Progenitor cell of endocrine pancreas (in vitro differentiated cells): ENCODE results near the gene PGAP1. TPM values are rescaled to one million over a fixed set of nuclear protein-coding genes. Genes with fewer than 3 reads are reported as not detected.

Experiments used
- DNase-seq: peaks from one replicate; pipeline ENCODE4 v3.0.0; 2021; ENCODE audit warnings: low spot score; ENCODE audit not compliant: unreplicated experiment
- H3K27ac Mint-ChIP-seq: 2 replicates; pipeline ENCODE4 v1.8.0; 2021; ENCODE audit warnings: mild to moderate bottlenecking, moderate library complexity, mixed read lengths
- H3K27me3 Mint-ChIP-seq: 2 replicates; pipeline ENCODE4 v1.8.0; 2021; ENCODE audit warnings: mixed read lengths
- H3K36me3 Mint-ChIP-seq: 2 replicates; pipeline ENCODE4 v1.8.0; 2022; ENCODE audit warnings: mixed read lengths; ENCODE audit not compliant: insufficient read depth
- H3K4me1 Mint-ChIP-seq: 2 replicates; pipeline ENCODE4 v1.8.0; 2021; ENCODE audit warnings: low read depth, mixed read lengths
- H3K4me3 Mint-ChIP-seq: 2 replicates; pipeline ENCODE4 v1.8.0; 2021; ENCODE audit warnings: low read depth, mild to moderate bottlenecking, moderate library complexity, mixed read lengths
- H3K9me3 Mint-ChIP-seq: 2 replicates; pipeline ENCODE4 v1.8.0; 2021; ENCODE audit warnings: low read depth, mixed read lengths
- CTCF ChIP-seq: fragments of 200-600 bp; sonication (generic); IDR thresholded peaks from one replicate; pipeline ENCODE4 v1.5.0; 2021; ENCODE audit warnings: antibody characterized with exemption, mild to moderate bottlenecking; ENCODE audit not compliant: unreplicated experiment
- total RNA-seq: library from RNA; stranded (reverse); gene quantifications from 2 replicates; pipeline ENCODE4 v1.2.1, GENCODE V29; 2021

Gene PGAP1
- total RNA-seq, 1 donor from 2014 or later: 54.8 TPM

GRCh38 chr2:196899976-196900375, 26.5 kb downstream of the PGAP1 start:
- DNase-seq: no peak
- Mint-ChIP-seq H3K4me1 (peaks cover 1% of the 10 kb centered on the region), H3K36me3 (peaks cover 22% of the 10 kb centered on the region), H3K4me3 (no peak overlapping the region), H3K27me3 (no peaks in the 10 kb centered on the region), H3K27ac (peak overlapping the region; percentile 64), H3K9me3 (no peaks in the 10 kb centered on the region)
- TF ChIP-seq CTCF: no peak

DNA sequence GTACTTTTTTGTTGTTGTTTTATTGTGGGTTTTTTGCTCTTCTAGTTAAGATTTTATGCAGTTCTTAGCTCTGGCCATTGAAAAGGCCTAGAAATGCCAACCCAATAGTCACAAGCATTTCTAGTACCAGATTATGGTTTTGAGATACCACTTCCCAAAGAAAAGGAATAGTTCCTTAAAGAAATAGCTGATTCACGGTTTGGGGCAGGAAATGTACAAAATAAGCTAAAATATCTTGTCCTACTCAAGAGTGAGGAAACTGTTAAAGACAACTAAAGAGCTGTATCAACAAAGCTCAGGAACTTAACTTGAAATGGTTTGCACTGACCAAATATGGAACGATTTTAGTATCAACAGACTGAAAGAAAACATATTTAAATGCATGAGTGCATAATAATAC, 35.4 kb downstream of the PGAP1 start:
- no peaks in the 10 kb centered on the region for H3K9me3 Mint-ChIP-seq
- no peaks in the 10 kb centered on the region for H3K27me3 Mint-ChIP-seq
- no peak for DNase-seq
- H3K4me1 Mint-ChIP-seq: peaks cover 1% of the 10 kb centered on the region
- H3K36me3 Mint-ChIP-seq: peaks cover 30% of the 10 kb centered on the region
- H3K4me3 Mint-ChIP-seq: no peak overlapping the region
- H3K27ac Mint-ChIP-seq: no peak overlapping the region
- TF ChIP-seq CTCF: no peak

- H3K9me3 Mint-ChIP-seq: no peaks in the 10 kb centered on the region
- H3K4me1 Mint-ChIP-seq: no peaks in the 10 kb centered on the region
- H3K36me3 Mint-ChIP-seq: peaks cover 30% of the 10 kb centered on the region
- H3K27ac Mint-ChIP-seq: peak overlapping the region; percentile 59
- DNase-seq: no peak
- no peaks in the 10 kb centered on the region for H3K27me3 Mint-ChIP-seq
- no peak for TF ChIP-seq CTCF
- no peak overlapping the region for H3K4me3 Mint-ChIP-seq
These were observed 39.1 kb downstream of the PGAP1 start for GRCh38 chr2:196887431-196887830.

DNA sequence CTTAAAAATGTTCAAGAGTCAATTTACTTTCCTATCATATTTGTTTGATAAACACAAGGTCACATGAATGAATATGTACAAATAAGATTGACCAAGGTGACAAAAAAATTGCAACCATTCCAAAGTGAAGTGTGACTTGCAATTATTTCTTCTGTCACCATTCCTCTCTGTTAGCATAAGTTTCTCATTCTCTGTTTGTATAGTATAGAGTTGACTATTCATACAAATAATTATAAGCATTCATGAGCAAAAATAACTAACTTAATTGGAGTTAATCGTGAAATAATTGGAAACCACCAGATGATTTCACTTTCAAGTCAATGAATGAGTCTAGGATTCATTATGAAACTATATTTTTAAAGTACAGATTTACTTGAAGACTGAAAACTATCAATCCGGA, 42.1 kb downstream of the PGAP1 start:
- no peak for TF ChIP-seq CTCF
- no peaks in the 10 kb centered on the region for H3K4me1 Mint-ChIP-seq
- H3K36me3 Mint-ChIP-seq: peaks cover 43% of the 10 kb centered on the region

DNA sequence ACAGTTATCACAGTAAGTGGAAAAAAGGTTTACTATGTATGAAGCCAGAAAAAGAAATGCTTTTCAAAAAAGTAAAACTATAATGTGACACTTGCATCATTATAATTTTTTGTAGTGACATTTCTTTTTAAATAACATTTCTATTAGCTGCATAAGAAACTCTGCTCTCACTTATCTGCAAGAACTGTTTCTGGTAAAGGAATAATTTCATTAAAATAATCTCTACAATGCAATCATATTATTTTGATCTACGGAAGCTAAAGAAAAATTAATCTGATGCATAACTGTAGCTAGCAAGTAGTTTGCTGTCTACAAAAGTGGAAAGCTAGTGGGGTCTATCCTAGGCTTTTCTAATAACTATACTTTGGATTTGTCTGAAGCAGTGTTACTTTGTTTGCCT, 50.1 kb downstream of the PGAP1 start:
- H3K9me3 Mint-ChIP-seq: peaks cover under 1% of the 10 kb centered on the region
- H3K27ac Mint-ChIP-seq: no peak overlapping the region
- peaks cover 2% of the 10 kb centered on the region for H3K4me1 Mint-ChIP-seq
- peaks cover 25% of the 10 kb centered on the region for H3K36me3 Mint-ChIP-seq
- no peaks in the 10 kb centered on the region for H3K27me3 Mint-ChIP-seq
- no peak for DNase-seq
- no peak overlapping the region for H3K4me3 Mint-ChIP-seq
- TF ChIP-seq CTCF: no peak

More for the DNA sequence above, 42.1 kb downstream of the PGAP1 start:
- no peaks in the 10 kb centered on the region for H3K27me3 Mint-ChIP-seq
- H3K4me3 Mint-ChIP-seq: no peak overlapping the region
- no peak for DNase-seq
- H3K9me3 Mint-ChIP-seq: peaks cover 5% of the 10 kb centered on the region
- H3K27ac Mint-ChIP-seq: no peak overlapping the region
